Measurements from ENCODE around the gene TAF11L2.
"Not testable (repeated sequence)": the region's sequence is repeated elsewhere in the genome, so short reads cannot be mapped to it uniquely, and the experiment has no call there.

- TF ChIP-seq CTCF (conservative IDR thresholded peaks at IDR 0.05; ENCODE audit: low read depth, low read length); EZH2 (IDR thresholded peaks at IDR 0.05; ENCODE audit: low read length, unreplicated experiment): not testable (repeated sequence)
Measured at GRCh38 chr5:17524935-17525334, 26.9 kb downstream of the TAF11L2 start, which contains the start of gene TAF11L5.
